IMR-90 (cell line): ENCODE results near the gene DAB1.

Experiments
- CEBPB ChIP-seq: IDR thresholded peaks from 2 replicates; pipeline ENCODE4 v1.6.1; 2012; ENCODE audit warnings: low read depth, low read length, improper control_type of control experiment
- CHD1 ChIP-seq: IDR thresholded peaks from 2 replicates; pipeline ENCODE4 v1.6.1; 2012; ENCODE audit warnings: low read depth, low read length, improper control_type of control experiment
- FOS ChIP-seq: fragments of 150-350 bp; IDR thresholded peaks from 2 replicates; pipeline ENCODE4 v1.6.1; 2016; ENCODE audit warnings: low read depth, low read length
- MAFK ChIP-seq: IDR thresholded peaks from 2 replicates; pipeline ENCODE4 v1.6.1; 2012; ENCODE audit warnings: low read depth, low read length, improper control_type of control experiment
- POLR2A ChIP-seq: IDR thresholded peaks from 2 replicates; pipeline ENCODE4 v1.6.1; 2012; ENCODE audit warnings: mild to moderate bottlenecking, low read depth, low read length
- RAD21 ChIP-seq: IDR thresholded peaks from 2 replicates; pipeline ENCODE4 v1.6.1; 2012; ENCODE audit warnings: low read length, improper control_type of control experiment
- RFX5 ChIP-seq: IDR thresholded peaks from 2 replicates; pipeline ENCODE4 v1.8.0; 2012; ENCODE audit warnings: low read depth, mild to moderate bottlenecking, low read length, moderate library complexity
- SMC3 ChIP-seq: fragments of 150-350 bp; IDR thresholded peaks from 2 replicates; pipeline ENCODE4 v1.6.1; 2016; ENCODE audit warnings: low read depth, mild to moderate bottlenecking, antibody characterized with exemption, low read length, moderate library complexity
- TF ChIP-seq, protein P1 (sequence below): fragments of 150-350 bp; IDR thresholded peaks from 2 replicates; pipeline ENCODE4 v1.6.1; 2017; ENCODE audit warnings: mild to moderate bottlenecking, antibody characterized with exemption, low read length, low read depth
- TF ChIP-seq, protein P2 (sequence below): conservative IDR thresholded peaks from 2 replicates; pipeline ENCODE4 v1.5.1; 2012; ENCODE audit warnings: mild to moderate bottlenecking, low read depth, low read length, improper control_type of control experiment
- TF ChIP-seq, protein P3 (sequence below): fragments of 150-350 bp; IDR thresholded peaks from 2 replicates; pipeline ENCODE4 v1.6.1; 2016; ENCODE audit warnings: low read depth, mild to moderate bottlenecking, low read length, moderate library complexity, borderline replicate concordance

DNA sequence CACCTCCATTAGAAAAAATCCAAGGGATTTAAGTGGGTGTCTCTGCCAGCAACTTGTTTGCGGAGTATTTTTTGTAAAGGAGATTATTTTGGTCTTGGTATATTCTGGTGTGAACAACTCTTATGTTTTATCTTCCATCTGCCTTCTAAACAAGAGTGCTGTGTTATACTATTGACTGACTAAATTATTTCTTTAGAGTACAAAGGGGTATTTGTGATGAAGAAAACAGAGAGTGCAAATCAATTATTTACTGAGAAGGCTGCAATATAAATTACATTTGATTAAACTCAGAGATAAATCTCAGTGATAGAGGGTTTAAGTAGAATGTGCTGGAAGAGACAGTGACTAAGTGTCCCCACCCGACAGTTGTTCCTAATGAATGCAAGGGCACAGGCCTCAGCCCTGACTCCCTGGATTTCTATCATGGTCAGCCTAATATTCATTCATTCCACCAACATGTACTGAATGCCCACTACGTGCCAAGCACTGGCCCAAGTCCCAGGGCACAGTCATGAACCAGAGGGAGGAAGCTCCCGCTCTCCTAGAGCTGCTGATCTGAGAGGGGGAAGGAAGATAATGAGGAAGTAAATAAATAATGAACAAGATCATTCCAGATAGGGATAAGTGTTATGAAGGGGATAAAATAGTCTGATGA lies 261.1 kb downstream of the DAB1 start:
- no peak for TF ChIP-seq CEBPB
- TF ChIP-seq, protein P1, sequence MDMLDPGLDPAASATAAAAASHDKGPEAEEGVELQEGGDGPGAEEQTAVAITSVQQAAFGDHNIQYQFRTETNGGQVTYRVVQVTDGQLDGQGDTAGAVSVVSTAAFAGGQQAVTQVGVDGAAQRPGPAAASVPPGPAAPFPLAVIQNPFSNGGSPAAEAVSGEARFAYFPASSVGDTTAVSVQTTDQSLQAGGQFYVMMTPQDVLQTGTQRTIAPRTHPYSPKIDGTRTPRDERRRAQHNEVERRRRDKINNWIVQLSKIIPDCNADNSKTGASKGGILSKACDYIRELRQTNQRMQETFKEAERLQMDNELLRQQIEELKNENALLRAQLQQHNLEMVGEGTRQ = no peak
- TF ChIP-seq CHD1 = no peak
- TF ChIP-seq, protein P2, sequence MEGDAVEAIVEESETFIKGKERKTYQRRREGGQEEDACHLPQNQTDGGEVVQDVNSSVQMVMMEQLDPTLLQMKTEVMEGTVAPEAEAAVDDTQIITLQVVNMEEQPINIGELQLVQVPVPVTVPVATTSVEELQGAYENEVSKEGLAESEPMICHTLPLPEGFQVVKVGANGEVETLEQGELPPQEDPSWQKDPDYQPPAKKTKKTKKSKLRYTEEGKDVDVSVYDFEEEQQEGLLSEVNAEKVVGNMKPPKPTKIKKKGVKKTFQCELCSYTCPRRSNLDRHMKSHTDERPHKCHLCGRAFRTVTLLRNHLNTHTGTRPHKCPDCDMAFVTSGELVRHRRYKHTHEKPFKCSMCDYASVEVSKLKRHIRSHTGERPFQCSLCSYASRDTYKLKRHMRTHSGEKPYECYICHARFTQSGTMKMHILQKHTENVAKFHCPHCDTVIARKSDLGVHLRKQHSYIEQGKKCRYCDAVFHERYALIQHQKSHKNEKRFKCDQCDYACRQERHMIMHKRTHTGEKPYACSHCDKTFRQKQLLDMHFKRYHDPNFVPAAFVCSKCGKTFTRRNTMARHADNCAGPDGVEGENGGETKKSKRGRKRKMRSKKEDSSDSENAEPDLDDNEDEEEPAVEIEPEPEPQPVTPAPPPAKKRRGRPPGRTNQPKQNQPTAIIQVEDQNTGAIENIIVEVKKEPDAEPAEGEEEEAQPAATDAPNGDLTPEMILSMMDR = no peak
- no peak for TF ChIP-seq POLR2A
- no peak for TF ChIP-seq MAFK
- no peak for TF ChIP-seq FOS
- no peak for TF ChIP-seq RFX5
- TF ChIP-seq SMC3 = no peak
- TF ChIP-seq RAD21 = no peak
- TF ChIP-seq, protein P3, sequence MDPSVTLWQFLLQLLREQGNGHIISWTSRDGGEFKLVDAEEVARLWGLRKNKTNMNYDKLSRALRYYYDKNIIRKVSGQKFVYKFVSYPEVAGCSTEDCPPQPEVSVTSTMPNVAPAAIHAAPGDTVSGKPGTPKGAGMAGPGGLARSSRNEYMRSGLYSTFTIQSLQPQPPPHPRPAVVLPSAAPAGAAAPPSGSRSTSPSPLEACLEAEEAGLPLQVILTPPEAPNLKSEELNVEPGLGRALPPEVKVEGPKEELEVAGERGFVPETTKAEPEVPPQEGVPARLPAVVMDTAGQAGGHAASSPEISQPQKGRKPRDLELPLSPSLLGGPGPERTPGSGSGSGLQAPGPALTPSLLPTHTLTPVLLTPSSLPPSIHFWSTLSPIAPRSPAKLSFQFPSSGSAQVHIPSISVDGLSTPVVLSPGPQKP = no peak
